GM19193 (cell line): ENCODE results near the gene ARRB1.

Experiments
- POLR2A ChIP-seq: IDR thresholded peaks from 4 replicates; pipeline ENCODE4 v1.6.1; 2011; ENCODE audit not compliant: insufficient read depth, insufficient read length; ENCODE audit errors: extremely low read depth

The ARRB1 gene

DNA sequence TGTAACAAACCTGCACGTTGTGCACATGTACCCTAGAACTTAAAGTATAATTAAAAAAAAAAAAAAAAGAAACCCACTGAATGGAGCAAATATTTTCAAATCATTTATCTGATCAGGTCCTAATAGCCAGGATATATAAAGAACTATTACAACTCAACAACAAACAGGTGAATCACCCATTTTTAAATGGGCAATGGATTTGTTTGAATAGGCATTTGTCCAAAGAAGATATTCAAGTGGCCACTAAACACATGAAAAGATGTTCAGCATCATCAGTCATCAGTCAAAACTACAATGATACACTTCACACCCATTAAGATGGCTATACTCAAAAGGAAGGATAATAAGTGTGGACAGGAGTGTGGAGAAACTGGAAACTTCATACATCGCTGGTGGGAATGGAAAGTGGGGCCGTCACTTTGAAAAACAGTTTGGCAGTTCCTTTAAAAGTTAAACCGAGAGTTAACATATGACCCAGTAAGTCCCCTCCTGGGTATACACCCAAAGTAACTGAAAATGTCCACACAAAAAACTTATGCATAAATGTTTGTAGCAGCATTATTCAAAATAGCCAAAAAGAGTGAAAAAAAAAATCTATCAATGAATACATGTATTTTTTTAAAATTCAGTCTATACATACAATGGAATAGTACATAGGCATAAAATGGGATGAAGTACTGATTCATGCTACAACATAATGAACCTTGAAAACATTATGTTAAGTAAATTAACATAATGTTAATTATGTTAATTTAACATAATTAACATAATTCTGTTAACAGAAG lies 53.1 kb downstream of the ARRB1 start:
- no peak for TF ChIP-seq POLR2A

DNA sequence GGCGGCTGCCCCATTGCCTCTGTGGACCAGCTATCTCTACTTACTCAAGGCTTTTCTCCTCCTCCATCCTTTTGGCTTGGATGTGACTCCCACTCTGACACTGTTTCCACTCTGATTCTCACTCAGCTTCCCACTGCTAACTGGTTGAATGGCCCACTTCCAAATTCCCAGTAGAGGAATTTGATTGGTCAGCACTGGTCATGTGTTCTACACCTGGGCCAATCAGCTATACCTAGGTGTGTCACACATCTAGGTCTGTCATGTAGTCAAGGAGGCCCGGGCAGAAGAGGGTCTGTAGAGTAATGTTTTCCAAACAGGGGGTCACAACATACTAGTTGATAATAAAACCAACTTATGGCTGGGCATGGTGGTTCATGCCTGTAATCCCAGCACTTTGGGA lies 57.6 kb downstream of the ARRB1 start:
- no peak for TF ChIP-seq POLR2A

DNA sequence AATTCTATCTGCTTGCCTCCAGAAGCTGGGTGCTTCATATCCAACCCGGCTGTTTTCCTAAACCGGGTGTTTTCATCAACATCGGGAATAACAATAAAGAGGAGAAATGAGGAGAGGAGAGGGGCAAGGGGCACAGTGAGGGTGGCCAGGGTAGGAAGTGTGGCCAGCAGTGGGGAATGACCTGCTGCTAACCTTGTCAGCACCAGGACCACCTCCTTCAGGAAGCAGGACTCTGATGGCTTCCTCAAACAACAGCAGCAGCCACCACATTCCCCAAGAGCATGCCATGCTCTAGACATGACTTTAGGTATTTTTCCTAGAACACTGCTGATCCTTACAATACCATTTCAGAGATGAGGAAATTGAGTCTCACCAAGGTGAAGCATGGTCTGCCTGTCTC lies 58.5 kb downstream of the ARRB1 start:
- TF ChIP-seq POLR2A = no peak

DNA sequence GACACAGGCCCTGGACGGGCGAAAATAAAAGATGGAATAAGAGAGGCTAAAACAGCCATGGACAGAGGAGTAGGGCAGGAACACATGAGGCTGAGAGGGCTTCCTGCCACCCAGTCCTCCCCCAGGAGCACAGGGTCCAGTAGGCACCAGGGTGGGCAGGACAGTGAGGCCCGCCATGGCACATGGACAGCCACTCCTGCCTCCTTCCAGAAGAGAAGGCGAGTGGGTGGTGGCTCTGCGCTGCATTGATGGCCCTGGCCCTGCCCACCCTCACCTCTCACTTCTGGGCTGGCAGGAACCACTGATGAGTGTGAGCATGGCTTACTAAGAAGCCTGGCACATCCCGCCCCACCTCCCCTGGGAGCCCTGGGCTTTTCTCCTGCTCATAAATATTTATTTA lies 59.7 kb downstream of the ARRB1 start:
- no peak for TF ChIP-seq POLR2A

DNA sequence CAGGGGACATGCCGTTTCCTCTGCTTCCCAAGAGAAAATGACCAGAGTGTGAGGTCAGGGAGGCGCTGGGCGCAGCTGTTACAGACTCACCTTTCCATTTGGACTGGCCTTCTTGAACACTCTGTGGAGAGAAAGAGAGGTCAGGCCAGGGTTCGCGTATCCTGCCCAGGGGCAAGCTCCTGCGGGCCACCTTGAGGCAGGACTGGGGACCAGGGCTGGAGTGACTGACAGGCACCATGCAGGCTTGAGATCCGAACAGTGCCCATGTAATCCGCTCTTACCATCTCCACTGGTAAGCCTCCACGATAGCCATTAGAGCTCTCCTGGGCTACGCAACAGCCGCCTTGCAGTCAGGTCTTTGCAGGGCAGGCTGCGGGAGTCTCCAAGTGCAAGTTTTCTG lies 61.5 kb downstream of the ARRB1 start:
- TF ChIP-seq POLR2A = no peak

DNA sequence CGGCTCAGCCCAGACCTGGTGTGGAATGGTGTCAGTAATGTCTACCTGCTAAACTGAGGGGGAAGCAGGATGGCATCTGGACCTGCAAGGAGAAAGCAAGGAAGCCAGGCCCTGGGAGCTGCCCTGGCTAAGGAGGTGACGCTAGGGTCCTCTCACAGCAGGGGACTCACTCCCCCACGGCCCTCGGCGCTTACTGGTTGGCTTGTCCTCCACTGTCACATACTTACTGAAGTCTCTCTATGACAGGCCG lies 62.0 kb downstream of the ARRB1 start:
- no peak for TF ChIP-seq POLR2A

DNA sequence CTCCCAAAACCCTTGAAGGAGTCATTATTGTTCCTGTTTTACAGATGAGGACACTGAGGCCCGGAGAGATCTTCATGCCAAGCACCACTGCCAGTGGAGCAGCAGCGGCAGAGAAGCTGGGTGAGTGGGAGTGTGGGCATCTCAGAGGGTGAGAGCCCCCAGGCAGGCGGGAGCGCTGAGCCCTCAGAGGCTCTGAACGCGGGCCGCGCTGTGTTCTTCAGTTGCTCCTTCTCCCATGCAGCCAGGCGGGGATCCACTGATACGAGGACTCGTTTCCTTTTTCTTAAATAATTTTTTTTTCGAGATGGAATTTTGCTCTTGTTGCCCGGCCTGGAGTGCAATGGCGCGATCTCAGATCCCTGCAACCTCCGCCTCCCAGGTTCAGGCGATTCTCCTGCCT lies 63.9 kb downstream of the ARRB1 start:
- TF ChIP-seq POLR2A = no peak

DNA sequence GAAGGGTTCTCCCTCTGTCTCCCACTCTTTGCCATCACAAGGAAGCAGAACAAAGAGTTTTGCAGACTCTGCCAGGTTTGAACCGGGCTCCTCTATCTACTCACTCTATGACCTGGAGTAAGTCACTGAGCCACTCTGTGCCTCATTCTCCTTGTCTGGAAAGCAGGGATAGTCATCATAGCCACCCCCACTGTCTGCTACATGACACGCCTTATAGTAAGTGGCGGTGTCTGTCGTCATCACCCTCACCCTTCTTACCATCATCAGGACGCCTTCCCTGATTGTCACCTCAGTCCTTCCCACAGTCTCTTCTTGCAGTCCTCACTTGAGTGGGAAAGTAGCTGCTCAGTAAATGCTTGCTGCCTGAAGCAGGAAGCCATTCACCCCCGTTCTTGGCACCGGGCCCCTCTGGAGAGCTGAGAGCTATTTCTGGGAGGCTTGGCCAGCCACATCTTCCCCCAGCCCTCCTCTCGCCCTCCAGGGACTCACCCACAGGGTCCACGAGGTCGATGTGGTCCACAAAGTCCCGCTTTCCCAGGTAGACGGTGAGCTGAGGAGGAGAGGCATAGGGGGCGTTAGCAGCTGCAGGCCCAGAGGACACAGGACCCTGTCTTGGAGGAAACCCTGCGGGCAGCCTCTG lies 64.5 kb downstream of the ARRB1 start:
- no peak for TF ChIP-seq POLR2A

DNA sequence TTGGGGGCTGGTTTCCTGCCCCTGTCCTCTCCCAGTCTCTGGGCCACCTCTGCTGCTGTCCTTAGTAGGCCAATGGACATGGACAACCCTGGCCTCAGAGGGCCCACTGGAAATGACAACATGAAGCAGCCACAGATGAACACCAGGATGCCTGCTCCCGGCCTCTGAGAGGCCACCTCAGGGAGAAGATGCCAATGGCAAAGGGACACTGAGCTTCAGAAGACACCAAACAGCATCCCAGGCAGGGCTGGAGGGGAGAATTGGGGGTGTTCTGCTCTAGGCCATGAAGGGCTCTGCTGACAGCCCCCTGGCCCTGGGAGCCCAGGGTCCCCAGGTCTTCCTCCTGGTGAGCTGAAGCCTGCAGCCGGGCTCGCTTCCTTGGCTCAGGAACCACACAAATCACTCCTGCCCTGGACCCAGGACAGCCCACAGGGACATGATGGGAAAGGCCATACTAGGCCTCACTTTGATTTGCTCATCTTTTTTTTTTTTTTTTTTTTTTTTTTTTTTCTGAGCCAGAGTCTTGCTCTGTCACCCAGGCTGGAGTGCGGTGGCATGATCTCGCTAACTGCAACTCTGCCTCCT lies 65.6 kb downstream of the ARRB1 start:
- TF ChIP-seq POLR2A = no peak

DNA sequence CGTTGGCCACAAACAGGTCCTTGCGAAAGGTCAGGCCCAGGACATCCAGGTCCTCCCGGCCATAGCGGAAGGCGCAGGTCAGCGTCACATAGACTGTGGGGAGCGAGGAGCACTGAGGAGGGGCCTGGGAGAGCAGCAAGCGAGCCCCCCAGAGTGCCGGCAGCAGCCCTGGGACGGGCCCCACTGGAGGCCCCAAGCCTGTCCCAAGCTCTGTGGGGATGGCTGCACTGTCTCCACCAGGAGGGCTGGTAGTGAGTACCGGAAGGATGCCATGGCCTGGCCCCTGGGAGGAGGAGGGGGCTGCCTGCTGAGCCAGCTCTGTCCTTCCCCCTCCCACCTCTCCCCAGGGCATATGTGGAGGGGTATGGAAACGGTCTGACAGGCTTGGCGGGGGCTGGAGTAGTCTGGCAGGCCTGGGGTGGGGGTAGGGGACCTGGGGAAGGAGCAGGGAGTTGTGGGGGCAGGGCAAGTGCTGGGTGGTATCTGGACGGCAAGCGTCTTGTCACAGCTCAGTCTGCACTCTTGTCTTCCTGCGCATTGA lies 68.0 kb downstream of the ARRB1 start:
- TF ChIP-seq POLR2A = no peak

DNA sequence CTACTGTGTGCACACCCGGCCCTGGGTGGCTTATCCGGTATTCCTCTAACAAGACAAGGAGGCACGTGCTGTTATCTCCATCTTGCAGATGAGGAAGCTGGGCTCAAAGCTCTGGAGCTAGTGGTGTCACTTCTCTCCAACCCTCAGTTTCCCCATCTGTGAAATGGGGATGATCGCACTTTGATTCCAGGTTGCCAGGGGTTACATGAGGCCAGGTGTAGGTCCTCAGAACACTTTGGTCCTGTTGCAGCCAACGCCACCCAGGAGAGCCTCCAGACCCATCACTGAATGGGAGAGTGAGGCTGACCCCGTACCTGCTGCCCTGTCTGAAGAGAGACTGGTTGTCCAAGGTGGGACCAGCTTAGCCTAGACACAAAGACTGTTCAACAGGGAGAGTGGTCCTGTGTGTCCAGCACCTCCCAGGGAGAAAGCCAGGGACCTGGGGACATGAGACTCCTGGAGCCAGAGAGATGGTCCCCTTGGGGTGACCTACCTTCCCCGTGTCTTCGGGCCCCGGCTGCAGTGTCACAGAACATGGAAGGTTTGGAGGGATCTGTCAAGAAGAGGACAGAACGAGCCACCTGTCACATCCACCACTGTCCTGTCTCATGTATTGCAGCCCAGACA lies 69.9 kb downstream of the ARRB1 start:
- no peak for TF ChIP-seq POLR2A

DNA sequence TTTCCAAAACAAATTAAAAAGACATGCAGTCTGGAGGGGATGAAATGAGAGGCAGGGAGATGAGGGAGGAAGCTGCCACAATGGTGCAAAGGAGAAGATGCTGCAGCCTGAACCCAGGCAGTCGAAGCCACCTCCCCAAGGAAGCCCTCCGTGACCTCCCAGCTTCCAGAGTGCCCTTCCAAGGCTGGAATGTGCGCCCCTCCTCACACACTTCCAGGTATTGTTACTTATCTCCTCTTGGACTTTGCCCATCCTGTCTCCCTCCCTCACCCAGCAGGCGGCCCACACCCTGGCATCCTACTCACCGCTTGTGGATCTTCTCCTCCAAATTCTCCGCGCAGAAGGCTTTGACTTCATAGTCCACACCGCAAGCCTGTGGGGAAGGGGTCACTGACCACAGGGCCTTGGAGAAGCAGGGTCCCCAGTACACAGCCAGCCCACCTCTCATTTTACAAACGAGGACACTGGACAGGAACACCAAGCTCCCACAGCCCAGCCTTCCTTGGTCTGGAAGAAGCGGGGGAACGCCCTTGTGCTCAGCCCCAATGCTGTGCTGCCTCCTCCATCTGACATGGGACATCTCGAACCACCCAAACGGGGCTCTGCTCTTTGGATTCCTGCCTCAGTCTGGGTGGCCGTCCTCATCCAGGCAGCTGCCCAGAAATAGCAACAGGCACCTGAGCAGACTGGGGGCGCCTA lies 70.5 kb downstream of the ARRB1 start:
- TF ChIP-seq POLR2A = no peak

DNA sequence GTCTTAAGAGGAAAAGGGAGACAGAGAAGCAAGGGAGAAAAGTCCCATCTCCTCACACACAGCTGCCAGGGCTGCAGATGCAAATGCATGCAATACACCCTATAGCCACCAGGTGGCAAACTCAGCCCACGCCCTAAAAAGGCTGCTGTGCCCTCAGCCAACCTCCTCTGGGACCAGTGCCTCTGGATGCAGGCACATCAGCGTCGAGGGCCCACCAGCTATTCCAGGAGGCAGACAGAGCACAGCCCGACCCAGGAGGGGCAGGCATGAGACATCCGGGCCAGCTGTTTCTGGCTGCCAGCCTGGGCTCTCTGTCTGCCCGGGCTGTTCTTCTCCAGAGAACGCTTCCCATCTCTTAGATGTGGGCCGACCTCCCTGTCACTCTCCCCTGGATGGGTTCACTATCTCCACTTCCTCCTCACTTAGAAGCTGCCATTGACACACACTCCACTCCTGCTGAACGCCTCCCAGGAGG lies 71.2 kb downstream of the ARRB1 start:
- no peak for TF ChIP-seq POLR2A

DNA sequence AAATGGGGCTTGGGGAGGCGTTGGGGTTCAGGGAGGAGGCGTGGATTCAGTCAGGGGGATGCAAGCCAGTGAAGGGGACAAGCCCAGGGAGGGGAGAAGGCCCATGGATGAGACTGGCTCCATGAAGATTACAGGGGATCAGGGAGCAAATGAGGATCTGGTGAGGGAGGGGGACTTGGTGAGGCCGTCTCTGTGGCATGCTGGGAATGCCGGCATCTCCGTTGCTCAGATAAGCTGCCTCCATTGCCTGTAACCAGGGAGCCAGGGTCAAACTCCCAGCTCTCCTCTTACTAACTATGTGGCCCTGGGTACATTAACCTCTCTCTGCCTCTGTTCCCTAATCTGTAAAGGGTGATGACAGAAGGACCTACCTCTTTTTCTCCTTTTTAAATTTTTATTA lies 72.2 kb downstream of the ARRB1 start:
- no peak for TF ChIP-seq POLR2A

DNA sequence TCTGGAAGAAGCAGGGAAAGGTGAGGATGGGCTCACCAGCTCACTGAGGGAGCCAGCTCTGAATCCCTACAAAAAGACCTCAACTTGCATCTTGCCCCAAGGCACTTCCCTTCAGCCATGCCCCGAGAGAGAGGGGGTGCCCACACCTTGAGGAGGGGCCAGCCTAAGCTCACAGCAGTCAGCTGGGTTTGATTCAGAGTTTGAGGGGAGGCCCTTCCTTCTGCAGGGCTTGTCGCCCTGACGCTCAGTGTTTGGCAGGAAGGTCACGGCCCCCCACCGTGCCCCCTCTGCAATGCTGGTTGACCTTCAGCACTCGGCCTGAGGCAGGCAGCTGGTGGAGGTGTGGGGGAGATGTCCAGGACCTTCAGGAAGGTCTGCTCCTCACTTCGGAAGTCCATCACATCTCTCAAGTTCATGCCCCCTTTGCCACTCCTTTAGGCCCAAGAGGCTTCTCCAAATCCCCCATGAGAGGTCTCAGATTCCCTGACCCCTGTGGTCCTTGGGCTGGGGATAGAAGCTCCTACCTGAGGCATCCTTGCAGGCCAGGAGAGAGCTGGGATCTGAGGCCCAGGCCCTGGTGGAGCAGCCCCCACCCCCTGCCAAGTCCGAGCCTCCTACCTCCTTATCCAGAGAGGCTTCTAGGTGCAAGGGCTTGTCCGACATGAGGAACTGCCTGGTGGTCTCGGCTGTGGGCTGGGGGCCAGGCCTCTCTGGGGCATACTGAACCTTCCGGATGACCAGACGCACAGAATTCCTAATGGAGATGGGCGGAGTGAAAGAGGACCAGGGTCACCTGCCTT lies 73.3 kb downstream of the ARRB1 start:
- TF ChIP-seq POLR2A = no peak

DNA sequence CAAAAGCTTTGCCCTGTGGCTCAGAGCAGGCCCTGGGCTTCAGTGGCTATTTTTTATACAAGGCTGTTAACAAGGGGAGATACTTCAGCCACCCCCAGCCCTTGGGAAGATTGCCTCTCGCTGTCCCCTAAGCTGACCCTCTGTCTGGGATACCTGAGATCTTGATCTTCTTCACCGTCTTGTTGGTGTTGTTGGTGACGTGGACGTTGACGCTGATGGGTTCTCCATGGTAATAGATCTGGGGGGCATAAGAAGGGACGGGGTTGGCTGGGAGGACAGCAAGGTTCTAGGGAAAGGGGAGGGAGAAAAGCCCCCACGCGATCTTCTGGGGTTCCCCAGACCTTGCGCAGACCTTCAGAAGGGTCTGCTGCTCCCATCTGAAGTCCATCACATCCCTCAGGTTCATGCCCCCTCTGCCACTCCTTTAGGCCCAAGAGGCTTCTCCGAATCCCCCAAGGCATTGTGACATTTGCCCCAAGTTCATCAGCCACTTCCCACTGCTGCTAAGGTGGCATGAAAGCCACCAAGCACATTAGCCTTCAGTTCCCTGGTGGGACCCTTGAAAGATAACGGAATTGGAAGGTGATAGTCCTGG lies 74.2 kb downstream of the ARRB1 start:
- TF ChIP-seq POLR2A = no peak
